NCI-H2081 treated with DMSO at 0.1 percent for 48 hours (cell line): ENCODE measurements around the gene NTN4.
"Not testable (repeated sequence)": the region's sequence is repeated elsewhere in the genome, so short reads cannot be mapped to it uniquely, and the experiment has no call there.

ENCODE experiments used
- DNase-seq: peaks from one replicate; lab custom pipeline; 2025; lab: John Stamatoyannopoulos, UW

Gene NTN4

DNA sequence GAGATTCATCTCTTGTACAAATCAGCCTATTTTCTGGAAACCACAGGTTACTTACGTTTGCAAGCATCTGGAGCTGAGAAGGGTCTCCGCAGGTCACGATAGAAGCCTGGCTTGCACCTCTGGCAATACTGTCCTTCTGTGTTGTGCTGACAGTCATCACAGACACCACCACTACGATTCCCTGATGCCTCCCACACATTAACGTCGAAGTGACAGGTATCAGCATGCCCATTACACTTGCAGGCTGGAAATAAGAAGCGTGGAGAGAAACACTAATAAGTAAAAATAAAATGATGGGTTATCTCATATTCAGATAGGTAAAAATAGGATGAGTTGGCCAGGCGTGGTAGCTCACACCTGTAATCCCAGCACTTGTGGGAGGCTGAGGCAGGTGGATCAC, 80.2 kb downstream of the NTN4 start:
- no peak for DNase-seq

DNA sequence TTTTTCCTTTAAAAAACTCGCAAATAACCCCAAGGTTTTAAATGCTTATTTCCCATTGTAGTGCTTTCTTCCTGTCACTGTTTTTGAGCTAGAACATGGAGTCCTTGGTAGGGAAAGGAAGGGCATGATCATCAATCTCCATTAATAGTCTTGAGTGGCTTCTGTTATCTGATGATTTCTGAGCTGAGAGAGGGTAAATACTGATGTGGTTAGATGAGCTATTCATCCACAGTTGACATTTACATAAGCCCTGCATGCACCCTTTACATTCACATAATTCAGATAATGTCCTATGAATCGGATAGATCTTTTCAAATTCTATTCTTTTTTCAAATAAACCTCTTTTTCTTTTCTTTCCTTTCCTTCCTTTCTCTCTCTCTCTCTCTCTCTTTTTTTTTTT, 81.4 kb downstream of the NTN4 start:
- no peak for DNase-seq

DNA sequence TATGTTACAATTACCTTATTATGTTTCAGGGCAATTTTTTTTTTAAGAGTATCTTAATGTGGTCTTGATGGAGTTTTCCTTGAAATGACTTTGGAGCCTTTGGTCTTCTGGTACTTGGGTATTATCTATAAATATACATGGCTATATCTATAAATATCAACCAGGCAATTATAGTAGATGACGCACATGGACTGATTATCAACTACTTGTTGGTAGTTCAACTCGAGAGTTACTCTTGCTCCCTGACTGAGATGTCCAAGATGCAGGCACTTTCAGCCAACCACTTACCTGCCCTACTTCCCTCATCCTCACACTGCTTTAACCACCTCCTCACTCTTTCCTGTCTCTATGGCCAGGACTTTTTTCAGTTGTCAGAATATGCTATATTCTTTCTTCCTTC, 85.4 kb downstream of the NTN4 start:
- DNase-seq: no peak

DNA sequence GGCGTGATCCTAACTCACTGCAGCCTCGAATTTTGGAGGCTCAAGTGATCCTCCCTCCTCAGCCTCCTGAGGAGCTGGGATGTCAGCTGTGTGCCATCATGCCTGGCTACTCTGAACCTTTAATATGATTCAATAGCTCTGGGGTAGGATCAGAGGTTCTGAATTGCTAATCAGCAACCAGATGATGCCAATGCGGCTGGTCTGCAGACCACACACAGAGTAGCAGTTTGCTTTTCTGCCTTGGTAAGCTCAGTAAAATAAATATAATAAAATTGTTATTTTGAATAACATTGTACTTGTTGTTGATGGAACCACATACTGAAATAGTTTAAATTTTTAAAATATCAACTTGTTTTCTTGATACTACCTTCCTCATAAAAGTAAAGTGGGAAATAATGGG, 86.6 kb downstream of the NTN4 start:
- no peak for DNase-seq

DNA sequence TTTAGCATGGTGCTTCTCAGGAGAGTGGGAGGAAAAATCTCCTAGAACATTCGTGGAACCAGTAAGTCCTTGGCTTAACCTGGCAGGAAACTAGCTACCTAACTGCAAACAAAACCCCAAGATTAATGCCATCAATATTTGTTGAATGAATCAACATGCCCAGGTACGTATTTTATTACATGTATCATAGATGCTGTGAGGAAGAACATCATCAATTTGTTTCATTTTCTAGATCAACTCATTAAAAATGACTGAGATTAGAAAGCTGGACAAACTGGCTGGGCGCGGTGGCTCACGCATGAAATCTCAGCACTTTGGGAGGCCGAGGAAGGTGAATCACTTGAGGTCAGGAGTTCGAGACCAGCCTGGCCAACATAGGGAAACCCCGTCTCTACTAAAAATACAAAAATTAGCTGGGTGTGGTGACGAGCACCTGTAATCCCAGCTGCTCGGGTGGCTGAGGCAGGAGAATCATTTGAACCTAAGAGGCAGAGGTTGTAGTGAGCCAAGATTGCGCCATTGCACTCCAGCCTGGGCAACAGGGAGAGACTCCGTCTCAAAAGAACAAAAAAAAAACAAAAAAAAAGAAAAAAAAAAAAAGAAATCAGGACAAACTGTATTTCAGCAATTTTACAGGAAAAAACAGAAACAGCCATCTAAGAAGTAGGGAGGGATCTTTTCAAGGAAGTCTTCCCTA, 88.7 kb downstream of the NTN4 start:
- no peak for DNase-seq

DNA sequence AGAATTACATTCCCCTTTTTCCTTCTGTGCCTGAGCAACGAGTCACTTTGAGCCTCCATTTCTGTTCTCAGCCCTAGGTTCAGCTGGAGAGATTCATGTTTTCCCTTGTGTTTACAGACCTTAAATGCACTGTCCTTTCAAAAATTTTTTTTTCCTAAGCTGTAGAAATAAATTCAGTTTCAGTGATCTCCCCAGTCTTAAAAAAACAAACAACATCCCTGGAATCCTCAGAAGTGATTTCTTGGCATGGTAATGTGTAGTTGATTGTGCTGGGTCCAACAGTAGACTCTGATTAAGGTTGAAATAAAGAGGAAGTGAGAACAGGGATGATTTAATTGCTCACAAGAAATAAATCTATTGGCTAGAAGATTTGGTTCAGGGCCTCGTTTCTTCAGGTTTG, 89.3 kb downstream of the NTN4 start:
- DNase-seq: no peak

DNA sequence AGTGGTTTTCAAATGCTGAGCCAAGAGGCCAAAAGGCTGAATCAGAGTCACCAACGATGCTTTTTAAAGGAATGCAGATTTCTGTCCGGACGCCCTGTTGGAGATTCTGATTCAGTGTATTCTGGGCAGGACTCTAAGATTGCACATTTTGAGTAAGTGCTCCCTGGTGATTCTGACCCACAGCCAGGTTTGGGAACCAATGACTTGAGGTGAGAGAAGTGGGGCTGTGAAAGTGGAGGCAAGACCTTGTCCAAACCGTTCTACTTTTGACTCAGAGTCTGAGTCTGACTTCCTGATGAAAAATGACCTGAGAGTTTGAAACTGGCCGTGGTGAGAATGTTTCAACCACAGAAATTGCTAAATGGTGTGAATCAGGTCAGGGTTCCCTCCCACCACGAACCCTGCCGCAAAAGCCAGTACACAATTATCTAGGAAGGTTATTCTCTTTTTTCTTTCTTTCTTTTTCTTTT, 90.2 kb downstream of the NTN4 start:
- DNase-seq: no peak

DNA sequence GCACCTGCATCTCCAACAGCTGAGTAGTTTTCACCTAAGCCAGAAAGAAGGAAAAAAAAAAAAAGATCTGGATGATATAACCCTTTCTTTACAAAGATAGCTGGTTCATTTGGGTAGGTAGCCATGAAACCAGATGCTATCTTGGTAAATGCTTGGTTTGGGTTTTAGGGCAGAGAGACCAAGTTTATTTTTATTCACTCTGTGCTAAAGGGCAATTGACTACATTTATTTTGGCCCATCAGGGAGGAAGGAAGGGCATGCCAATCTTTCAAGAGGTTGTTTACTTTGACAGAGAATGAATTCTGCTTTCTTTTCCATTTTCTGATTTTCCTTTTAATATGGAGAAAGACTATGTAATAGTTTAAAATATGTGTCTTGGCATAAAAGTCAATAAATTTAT, 91.0 kb downstream of the NTN4 start:
- DNase-seq: no peak

DNA sequence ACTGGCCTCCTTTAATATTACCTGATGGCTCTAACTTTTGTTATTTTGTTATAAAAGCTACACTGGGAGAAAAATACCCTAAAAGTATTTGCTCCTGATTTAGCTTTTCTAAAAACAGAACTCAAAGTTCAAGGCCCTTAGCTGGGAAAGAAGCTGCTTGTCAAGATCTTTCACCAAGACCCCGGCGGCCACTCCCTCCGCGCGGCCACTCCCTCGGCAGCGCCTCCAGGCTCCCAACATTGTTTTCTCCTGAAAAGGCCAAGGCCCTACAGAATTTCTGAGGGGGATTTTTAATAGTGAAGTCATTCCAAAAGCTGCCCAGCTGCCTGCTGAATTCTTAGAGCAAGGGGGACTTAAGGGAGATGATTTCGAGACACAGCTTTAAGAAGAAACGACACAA, 96.4 kb downstream of the NTN4 start:
- DNase-seq: no peak

DNA sequence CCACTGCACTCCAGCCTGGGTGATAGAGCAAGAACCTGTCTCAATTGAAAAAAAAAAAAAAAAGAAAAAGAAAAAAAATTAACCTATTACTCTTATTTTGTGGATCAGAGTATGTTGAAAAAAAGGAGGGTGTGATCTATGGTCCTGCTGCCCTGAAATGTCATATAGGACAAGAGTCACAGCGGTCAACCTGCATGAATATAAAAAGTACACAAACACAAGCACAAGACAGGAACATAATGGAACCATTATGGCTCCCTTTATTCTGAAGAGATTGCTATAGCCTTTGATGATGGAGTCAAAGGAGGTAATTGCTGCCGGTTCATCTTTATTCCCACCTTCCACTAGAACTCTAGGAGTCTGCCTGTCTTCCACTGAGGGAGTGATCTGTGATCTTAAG, 96.9 kb downstream of the NTN4 start:
- DNase-seq: no peak

DNA sequence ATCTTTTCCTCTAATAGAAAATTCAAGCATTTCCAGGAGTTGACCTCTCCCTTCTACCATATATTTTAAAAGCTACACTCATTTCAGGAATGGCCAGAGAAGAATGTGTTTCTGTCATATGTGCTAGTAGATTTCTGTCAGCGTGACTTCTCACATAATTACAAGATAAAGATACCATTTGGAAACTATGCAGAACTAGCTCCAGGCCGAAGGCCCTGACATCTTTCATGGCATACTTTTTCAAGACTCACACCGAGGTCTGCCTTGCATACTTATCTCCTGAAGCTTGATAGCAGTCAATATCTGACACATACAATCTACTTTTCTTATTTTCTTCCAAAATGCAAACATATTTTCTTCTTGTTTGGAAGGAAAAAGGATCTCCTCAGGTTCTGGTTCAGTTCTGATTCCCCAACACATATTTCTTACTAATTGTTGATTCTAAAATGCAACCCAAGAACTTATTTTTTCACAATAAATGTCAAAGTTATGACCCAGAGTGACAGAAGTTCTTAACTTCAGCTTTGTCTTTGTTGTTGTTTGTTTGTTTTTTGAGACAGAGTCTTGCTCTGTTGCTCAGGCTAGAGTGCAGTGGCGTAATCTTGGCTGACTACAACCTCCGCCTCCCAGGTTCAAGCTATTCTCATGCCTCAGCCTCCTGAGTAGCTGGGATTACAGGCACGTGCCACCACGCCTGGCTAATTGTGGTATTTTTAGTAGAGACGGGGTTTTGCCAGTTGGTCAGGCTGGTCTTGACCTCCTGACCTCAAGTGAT, 99.5 kb downstream of the NTN4 start:
- DNase-seq: no peak

DNA sequence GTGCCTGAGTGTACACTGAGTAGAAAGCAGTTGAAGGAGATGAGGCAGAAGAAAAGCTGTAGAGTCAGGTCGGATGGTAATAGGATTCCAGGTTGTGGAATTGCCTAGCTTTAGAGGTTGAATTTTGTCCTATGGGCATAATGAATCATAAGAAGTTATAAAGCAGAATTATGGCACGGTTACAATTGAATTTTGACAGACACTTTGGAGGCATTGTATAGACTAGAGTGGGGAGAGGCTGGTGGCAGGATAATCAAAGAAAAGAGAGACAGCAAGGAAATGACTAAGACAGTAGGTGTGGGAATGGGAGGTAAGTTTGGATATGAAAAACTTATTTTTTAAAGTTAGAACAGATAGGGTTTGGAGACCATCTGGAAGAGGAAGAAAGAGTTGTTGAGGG, 102.6 kb downstream of the NTN4 start:
- DNase-seq: no peak

DNA sequence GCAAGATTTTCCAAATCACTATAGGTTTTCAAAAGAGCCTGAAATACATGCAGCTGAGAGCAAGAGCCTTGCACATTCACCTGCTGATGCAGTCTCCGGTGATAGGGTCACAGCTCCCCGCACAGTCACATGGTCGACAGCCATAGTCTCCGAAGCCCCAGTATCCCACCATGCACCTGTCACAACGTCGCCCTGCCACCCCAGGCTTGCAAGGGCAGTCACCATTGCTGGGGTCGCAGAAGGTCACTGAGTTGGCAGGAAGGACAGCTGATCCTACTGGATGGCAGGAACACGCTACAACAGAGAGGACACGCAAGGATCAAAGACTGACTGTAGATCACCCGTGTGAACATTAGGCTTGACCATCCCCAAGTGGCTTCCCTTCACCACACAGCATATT, 107.1 kb downstream of the NTN4 start:
- DNase-seq: no peak

DNA sequence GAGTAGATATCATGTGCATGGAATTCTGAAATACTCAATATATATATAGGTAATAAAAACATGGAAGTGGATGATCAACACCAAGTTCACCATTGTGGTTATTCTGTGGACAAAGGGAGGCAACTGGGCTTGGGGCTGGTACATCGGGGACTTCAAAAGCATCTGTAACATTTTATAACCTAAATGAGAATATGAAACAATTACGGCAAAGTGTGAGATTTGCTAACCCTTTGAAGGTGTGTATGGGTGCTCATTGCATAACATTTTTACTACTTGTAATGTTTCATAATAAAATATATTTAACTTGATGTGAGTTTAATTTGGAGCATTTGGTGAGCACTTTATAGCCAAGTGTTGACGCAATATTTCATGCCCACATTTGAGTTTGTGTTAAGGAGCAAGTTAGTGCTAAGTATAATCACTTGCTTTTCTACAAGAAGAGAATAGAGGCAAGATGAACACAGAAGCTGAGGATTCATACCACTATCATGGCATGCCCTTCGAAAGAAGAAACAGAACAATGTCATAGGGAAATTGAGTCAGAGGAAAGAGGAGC, 109.3 kb downstream of the NTN4 start:
- no peak for DNase-seq

DNA sequence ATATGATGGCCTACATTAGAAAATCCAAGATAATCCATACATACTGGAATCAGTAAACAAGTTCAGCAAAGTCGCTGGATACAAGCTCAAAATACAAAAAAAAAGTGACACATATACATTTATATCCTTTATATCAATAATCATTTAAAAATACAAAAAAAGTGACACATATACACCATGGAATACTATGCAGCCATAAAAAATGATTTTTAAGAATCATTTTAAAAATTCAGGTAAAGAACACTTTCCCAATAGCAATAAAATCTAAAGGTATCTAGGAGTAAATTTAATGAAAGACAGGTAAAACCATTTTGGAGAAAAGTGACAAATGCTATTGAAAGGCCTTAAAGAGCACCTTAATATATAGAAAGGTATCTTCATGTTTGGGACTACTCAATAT, 111.9 kb downstream of the NTN4 start:
- no peak for DNase-seq

DNA sequence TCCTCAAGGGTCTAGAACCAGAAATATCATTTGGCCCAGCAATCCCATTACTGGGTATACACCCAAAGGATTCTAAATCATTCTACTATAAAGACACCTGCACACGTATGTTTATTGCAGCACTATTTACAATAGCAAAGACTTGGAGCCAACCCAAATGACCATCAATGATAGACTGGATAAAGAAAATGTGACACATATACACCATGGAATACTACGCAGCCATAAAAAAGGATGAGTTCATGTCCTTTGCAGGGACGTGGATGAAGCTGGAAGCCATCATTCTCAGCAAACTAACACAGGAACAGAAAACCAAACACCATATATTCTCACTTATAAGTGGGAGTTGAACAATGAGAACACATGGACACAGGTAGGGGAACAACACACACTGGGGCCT, 112.8 kb downstream of the NTN4 start:
- DNase-seq: not testable (repeated sequence)

DNA sequence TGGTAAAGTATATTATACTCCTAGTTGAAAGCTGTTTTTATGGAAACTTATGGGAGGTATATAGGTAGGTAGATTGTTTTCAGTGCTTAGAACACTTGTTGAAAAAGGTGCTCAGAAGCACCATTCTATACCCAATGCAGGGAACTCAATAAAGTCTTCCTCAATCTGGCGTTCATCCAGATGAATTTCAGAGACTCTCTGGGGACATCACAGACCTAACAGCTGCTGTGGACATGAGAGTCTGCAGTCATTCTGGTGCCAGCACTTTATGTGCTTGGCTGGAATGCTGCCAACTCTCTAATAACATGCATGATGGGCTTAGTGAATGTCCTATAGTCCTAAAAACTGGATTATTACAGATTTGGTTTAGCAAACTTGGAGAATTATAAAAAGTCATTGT, 115.9 kb downstream of the NTN4 start:
- DNase-seq: peak; percentile 92

DNA sequence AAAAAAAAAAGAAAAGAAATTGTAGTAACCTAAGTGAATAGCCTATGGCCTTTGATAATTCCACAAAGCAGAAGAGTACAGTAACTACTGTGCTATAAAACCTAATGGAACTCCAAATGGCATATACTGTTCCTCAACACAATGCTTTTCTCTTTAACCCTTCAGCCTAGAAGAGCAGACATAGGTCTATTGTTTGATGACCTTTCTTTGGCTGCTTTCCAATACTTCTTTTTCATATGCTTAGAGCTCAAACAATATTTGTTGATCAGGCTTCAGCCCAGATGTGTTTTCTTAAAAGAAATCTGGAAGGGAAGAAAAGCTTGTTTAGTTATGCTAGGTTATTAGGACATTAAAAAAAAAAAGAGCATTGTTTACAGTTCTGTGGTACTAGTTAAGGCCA, 116.4 kb downstream of the NTN4 start:
- peak; percentile 6 for DNase-seq

DNA sequence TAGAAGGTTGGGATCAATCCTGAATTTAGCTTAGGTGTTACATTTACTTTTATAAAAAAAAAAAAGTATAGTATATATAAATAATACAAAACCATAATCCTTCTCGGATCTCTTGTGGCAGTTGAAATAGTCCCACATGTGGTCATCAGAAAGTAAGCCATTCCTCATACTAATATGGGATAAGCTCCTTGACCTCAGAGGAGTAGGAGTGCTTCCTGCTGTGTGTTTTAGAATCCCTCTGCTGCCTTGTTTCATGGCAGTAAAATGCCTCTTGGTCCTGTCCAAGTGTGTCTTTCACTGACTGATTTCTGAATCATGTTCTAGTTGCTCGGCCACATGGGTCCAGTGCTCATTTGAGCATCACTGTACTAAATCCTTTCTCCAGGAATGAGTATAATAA, 117.0 kb downstream of the NTN4 start:
- no peak for DNase-seq

DNA sequence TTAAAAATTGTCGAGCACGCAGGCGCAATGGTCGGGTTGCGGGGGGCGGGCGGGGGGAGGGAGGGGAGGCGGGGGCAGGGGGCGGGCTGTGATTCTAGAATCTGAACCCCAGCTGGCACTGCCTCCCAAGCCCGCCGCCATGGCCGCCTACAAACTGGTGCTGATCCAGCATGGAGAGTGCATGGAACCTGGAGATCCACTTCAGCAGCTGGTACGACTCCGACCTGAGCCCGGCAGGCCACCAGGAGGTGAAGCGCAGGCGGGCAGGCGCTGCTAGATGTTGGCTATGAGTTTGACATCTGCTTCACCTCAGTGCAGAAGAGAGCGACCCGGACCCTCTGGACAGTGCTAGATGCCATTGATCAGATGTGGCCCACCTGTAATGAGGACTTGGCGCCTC, 118.4 kb downstream of the NTN4 start:
- no peak for DNase-seq

DNA sequence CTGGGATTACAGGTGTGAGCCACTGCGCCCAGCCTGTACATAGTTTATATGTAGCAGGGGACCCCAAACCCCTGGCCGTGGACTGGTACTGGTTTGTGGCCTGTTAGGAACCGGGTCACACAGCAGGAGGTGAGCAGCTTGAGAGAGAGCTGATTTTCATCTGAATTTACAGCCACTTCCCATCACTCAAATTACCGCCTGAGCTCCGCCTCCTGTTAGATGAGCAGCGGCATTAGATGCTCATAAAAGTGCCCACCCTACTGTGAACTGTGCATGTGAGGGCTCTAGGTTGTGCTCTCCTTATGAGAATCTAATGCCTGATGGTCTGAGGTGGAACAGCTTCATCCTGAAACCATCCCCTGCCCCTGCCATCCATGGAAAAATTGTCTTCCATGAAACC, 119.3 kb downstream of the NTN4 start:
- DNase-seq: no peak

DNA sequence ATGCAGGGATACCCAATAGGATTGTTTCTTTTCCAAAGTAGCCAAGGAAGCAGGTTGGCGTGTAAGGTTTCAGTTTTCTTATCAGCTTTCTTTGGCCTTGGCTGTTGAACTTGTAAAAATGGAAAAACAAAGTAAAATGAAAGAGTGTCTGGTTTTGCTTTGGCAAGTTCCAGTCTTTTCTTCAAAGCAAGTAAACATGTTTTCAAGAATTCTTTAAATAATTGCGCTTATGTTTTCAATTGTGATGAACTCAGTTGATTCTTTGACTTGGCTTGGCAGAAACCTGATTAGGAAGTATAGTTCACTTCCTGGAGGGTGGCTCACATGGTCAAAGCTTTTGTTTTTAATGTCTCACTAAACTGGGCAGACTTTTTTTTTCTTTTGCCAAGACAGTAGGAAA, 127.0 kb downstream of the NTN4 start:
- DNase-seq: no peak

DNA sequence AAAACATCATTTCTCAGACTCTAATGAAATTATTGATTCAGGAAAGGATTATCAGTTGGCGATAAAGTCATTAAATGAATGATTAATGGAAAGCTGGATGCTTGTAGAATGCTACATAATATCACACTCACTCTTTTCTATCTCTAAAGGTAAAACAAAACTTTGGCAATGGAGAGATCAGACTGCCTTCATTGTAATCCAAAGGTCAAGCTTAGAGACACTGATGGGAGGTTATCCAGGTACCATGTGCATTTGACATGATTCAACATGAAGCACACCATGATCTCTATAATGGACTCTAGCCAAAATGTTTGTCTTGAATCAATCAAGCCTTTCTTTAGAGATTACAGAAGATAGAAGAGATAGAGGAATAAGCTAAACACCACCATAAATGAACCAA, 129.2 kb downstream of the NTN4 start:
- no peak for DNase-seq

DNA sequence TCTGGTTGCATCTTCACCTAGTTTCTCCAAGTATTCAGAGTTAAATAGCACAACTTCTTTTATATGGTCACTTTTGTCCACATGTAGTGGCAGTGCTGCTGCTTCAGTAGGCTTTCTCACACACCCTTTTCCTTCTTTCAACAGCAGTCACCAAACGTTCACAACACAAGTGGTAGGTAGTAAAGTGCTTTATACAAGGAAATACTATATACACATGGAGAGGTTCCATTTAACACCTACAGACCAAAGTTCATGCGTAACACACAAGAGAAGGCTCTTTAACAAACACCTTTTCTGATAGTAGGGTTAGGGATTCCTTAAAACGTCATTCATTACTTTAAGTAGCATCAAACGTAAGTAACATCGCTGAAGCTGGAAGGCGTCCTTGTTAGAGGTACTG, 132.2 kb downstream of the NTN4 start:
- no peak for DNase-seq
